NK-92 (cell line): ENCODE data around the gene COBL.

Source experiments
- DNase-seq: peaks from one replicate; lab custom pipeline; 2025; ENCODE audit not compliant: unreplicated experiment; lab: John Stamatoyannopoulos, UW

The COBL gene

DNA sequence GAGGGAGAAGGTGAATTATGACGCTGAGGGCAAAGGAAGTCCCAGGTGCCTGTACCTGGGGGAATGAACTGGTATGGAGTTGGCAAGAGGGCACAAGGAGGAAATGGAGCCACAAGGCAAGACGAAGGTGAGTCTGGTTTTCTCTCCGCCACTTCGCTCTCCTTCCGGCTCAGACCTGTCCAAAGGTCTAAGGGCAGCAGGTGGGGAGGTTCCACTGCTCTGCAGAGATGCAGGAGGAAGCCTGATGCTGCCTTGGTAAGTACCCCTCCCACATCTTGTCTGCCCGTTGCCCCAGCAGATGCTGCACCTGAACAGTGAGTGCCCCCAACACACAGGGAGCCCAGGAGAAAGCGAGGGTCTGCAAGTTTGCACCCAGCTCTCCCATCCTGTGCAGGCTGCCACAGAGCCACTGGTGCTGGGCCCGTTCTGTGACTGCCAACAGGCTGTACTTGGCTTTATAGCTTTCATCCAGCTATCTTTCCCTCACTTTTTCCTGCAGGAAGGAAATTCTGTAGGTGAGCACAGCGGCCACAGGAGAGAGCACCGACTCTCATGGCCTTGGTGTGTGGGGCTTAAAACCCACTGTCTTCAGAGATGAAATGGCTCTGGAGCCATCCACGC lies 235.2 kb downstream of the COBL start:
- DNase-seq, result no peak

DNA sequence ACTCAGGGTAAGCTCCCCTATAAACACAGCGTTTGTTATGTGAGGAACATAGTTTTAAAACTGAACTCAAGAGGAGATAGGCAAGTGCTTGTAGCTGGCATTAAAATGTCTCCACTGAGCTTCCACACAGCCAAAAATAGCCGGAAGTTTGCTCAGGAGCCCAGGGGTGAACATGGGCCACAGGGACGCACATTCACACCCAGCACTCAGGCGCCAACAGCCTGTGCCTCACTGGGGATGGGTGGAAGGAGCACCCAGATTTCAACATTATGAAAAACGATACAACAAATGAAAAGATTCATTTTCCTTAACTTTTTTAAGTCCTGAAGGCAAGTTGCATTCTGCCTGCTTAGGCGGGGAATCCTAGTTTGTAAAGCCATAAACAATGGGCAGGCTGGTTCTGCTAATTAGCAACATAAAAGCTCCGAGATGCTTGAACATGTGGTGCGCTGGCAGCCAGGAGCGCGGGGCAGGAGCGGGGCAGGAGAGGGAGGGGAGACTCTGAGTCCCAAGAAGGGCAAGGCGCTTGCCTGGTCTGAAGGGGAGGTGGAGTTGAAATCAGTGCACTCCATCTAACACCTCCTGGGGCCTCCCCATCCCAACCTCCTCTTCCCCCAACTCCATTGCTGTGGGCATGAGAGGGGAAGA lies 235.9 kb downstream of the COBL start:
- DNase-seq, result no peak

DNA sequence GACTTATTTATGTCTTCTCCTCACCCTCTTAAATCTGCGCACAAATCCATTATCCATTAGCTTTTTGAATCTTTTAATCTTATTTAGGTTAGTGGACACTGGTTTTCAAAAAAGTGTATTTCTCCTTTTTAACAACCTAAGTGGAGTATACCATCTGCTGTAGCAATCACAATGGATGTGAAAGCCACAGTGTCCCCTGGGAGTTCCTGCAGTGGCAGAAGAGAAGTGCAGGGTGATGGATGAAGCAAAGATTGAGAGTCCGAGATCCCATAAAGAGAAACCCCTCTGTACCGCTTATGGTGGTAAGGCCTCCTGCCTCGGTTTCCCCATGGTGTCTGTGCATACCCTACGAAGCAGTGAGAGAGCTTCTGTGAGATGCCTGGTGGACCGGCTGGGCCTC lies 236.4 kb downstream of the COBL start:
- DNase-seq, result no peak

- no peak for DNase-seq
Measured at GRCh38 chr7:51079494-51079893, 237.1 kb downstream of the COBL start.

DNA sequence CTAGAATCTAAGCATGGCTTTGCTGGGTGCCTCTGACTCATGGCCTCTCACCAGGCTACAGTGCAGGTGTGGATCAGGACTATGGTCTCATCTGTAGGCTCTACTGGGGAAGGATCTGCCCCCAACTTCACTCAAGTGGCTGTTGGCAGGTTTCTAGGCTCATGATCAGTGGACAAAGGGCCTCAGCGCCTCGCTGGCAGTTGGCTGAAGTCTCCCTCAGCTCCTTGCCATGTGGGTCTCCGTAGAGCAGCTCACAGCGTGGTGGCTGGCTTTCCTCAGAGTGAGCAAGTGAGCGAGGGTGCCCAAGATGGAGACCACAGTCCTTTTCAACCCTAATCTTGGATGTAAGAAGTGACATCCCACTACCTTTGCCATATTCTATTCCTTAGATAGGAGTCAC lies 238.0 kb downstream of the COBL start:
- DNase-seq, result no peak

GRCh38 chr7:51077987-51078370 lies 238.6 kb downstream of the COBL start:
- DNase-seq, result no peak

DNA sequence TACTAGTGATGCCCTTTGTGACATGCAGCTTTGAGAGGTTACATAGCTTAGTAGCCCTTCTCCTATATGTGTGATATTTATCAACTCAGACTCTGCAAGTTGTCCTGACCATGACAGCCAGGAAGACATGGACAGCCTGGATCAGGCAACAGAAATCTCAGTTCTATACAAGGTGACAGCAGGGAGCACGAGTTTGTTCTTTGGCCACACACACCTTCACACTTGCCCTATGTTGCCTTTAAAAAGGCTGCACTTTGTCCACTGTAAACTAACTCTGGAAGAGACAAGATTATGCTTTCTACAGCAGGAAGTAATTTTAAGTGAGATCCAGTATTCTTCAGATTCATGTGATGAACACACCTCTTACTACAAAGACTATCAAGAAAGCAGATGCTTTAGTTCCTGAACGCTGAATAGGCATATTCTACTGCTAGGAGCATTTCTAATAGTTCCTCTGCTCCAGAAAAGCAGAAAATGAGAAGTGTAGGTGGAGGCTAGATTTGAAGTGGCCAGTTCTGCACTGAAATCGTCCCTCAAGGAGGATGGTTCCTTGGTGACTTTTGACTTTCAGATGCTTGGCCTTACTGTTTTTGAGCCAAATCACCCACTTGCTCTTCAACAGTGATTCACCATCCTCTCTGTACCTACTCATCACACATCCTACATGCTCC lies 239.2 kb downstream of the COBL start:
- DNase-seq, result no peak

GRCh38 chr7:51075681-51076580 lies 240.7 kb downstream of the COBL start:
- no peak for DNase-seq

- no peak for DNase-seq
Measured at GRCh38 chr7:51073171-51073570, 243.4 kb downstream of the COBL start.

GRCh38 chr7:51072281-51072680 lies 244.3 kb downstream of the COBL start:
- no peak for DNase-seq

GRCh38 chr7:51071427-51071826 lies 245.2 kb downstream of the COBL start:
- DNase-seq, result no peak

GRCh38 chr7:51070151-51070550 lies 246.5 kb downstream of the COBL start:
- DNase-seq, result no peak

- DNase-seq, result no peak
Measured at GRCh38 chr7:51069411-51070083, 247.1 kb downstream of the COBL start.

DNA sequence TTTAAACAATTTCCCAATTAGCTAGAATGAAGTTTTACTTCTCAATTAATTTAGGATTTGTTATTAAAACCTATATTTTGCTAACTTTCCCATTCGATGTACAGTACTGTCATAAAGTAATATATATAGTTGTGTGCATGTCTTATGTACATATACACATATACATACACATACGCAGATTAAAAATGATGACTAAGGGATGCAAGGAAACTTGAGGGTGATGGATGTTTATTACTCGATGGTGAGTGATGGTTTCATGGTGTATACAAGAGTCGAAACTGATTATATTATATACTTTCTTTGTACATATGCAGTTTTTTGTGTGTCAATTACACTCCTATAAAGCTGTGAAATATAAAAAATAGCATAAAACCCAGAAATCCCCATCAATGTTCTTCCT lies 248.2 kb downstream of the COBL start:
- no peak for DNase-seq

GRCh38 chr7:51067757-51068156 lies 248.9 kb downstream of the COBL start:
- no peak for DNase-seq

- no peak for DNase-seq
Measured at GRCh38 chr7:51067258-51067657, 249.4 kb downstream of the COBL start.

DNA sequence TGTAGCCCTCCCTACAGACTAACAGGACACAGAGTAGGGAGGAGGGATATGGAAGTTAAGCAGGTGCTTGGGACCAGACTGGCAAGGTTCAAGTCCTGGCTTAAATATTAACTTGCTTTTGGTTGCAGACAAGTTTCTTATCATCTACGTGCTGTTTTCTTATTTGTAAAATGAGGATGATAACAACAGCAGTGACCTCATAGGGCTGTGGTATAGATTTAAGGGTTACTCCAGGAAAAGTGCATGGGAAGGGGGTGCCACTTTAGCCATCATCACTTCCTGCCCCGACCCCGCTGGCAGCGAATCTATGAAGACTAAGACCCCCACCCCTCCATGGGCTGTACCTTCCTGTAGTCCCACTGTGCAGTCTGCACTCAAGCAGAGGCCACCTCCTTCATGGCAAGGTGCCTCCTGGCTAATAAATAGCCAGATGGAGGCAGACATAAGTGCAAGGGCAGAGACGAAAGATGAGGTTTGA lies 250.2 kb downstream of the COBL start:
- no peak for DNase-seq

DNA sequence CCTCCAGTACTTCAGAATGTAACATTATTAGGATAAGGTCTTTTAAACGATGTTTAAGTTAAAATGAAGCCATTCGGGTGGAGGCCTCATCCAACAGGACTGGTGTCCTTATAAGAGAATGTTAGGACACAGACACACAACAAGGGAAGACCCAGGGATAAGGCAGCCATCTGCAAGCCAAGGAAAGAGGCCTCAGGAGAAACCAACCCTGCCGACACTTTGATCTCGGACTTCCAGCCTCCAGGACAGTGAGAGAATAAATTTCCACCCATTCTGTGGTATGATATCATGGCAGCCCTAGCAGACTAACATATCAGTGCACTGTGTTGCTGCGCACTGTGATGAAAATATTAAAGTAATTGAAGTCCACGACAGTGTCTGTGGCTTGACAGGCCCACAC lies 250.8 kb downstream of the COBL start:
- no peak for DNase-seq

- no peak for DNase-seq
Measured at GRCh38 chr7:51064688-51065087, 251.9 kb downstream of the COBL start.

GRCh38 chr7:51062222-51062987 lies 254.2 kb downstream of the COBL start:
- DNase-seq, result no peak
